Neural progenitor cell (in vitro differentiated cells): ENCODE data around the gene TBC1D10A. TPM values are rescaled to one million over a fixed set of nuclear protein-coding genes. Genes with fewer than 3 reads are reported as not detected.

ENCODE experiments used
- DNase-seq: peaks from one replicate; pipeline ENCODE4 v3.0.0-alpha.2; 2016; ENCODE audit warnings: low spot score
- H2AFZ ChIP-seq: fragments of 200-600 bp; sonication (generic); replicated peaks from 2 replicates; pipeline ENCODE4 v1.6.1; 2016; ENCODE audit warnings: antibody characterized with exemption
- H3F3A ChIP-seq: fragments of 200-600 bp; sonication (generic); 2 replicates; pipeline ENCODE4 v1.6.1; 2016; ENCODE audit warnings: antibody characterized with exemption, low read depth
- H3K27ac ChIP-seq: fragments of 200-600 bp; sonication (generic); 2 replicates; pipeline ENCODE4 v1.5.1; 2016; ENCODE audit warnings: mild to moderate bottlenecking
- H3K27me3 ChIP-seq: fragments of 200-600 bp; sonication (generic); 2 replicates; pipeline ENCODE4 v1.6.1; 2016; ENCODE audit warnings: mild to moderate bottlenecking, moderate library complexity
- H3K36me3 ChIP-seq: fragments of 200-600 bp; sonication (generic); 2 replicates; pipeline ENCODE4 v1.5.1; 2016
- H3K4me1 ChIP-seq: fragments of 200-600 bp; sonication (generic); 2 replicates; pipeline ENCODE4 v1.6.1; 2016; ENCODE audit warnings: mixed run types
- H3K4me2 ChIP-seq: fragments of 200-600 bp; sonication (generic); 2 replicates; pipeline ENCODE4 v1.6.1; 2016
- H3K4me3 ChIP-seq: fragments of 200-600 bp; sonication (generic); 2 replicates; pipeline ENCODE4 v1.5.1; 2016
- H3K79me2 ChIP-seq: fragments of 200-600 bp; sonication (generic); 2 replicates; pipeline ENCODE4 v1.6.1; 2016; ENCODE audit warnings: low read depth
- H3K9ac ChIP-seq: fragments of 200-600 bp; sonication (generic); 2 replicates; pipeline ENCODE4 v1.6.1; 2016
- H3K9me3 ChIP-seq: fragments of 200-600 bp; sonication (generic); 2 replicates; pipeline ENCODE4 v1.5.1; 2016; ENCODE audit warnings: low read depth
- H4K20me1 ChIP-seq: fragments of 200-600 bp; sonication (generic); 2 replicates; pipeline ENCODE4 v1.6.1; 2016; ENCODE audit warnings: low read depth
- H3K27ac Mint-ChIP-seq: 3 replicates; pipeline ENCODE4 v1.8.0; 2021; ENCODE audit warnings: mixed read lengths
- H3K27me3 Mint-ChIP-seq: 2 replicates; pipeline ENCODE4 v1.8.0; 2022; ENCODE audit warnings: low read depth, mild to moderate bottlenecking, inconsistent platforms, moderate library complexity, mixed read lengths; ENCODE audit not compliant: insufficient read depth
- H3K36me3 Mint-ChIP-seq: 3 replicates; pipeline ENCODE4 v1.8.0; 2021; ENCODE audit warnings: mixed read lengths
- H3K4me1 Mint-ChIP-seq: 3 replicates; pipeline ENCODE4 v1.8.0; 2021; ENCODE audit warnings: mixed read lengths
- H3K4me3 Mint-ChIP-seq: 3 replicates; pipeline ENCODE4 v1.8.0; 2021; ENCODE audit warnings: mild to moderate bottlenecking, moderate library complexity, mixed read lengths
- H3K9me3 Mint-ChIP-seq: 3 replicates; pipeline ENCODE4 v1.8.0; 2020; ENCODE audit warnings: mixed read lengths
- EZH2 ChIP-seq: fragments of 200-600 bp; sonication (generic); IDR thresholded peaks from 2 replicates; pipeline ENCODE4 v1.6.1; 2017; ENCODE audit warnings: antibody characterized with exemption, mild to moderate bottlenecking, moderate library complexity
- EZH2phosphoT487 ChIP-seq: fragments of 200-600 bp; sonication (generic); IDR thresholded peaks from 2 replicates; pipeline ENCODE4 v1.6.1; 2017; ENCODE audit warnings: antibody characterized with exemption
- total RNA-seq: library from RNA; depleted of rRNA; stranded (reverse); fragments of >200 nt; gene quantifications from 2 replicates; pipeline ENCODE4 v1.2.3, GENCODE V29; 2015; ENCODE audit warnings: low replicate concordance
- TF ChIP-seq, protein P1 (sequence below): fragments of 200-600 bp; sonication (generic); IDR thresholded peaks from 2 replicates; pipeline ENCODE4 v1.5.1; 2017; ENCODE audit warnings: antibody characterized with exemption, mild to moderate bottlenecking

The TBC1D10A gene
- total RNA-seq, 1 donor from 2014 or later, result 6.2 TPM

GRCh38 chr22:30332994-30333706 is 6.4 kb upstream of the TBC1D10A start:
- no peak overlapping the region for H3K4me3 ChIP-seq
- peaks cover 3% of the 10 kb centered on the region for H4K20me1 ChIP-seq
- DNase-seq, result no peak
- no peaks in the 10 kb centered on the region for H3K79me2 ChIP-seq
- no peaks in the 10 kb centered on the region for H3K4me1 ChIP-seq
- peaks cover 4% of the 10 kb centered on the region for H3F3A ChIP-seq
- no peak overlapping the region for H3K27ac ChIP-seq
- no peaks in the 10 kb centered on the region for H3K9me3 ChIP-seq
- H3K9ac ChIP-seq, result no peak overlapping the region
- H3K36me3 ChIP-seq, result no peaks in the 10 kb centered on the region
- H3K4me1 Mint-ChIP-seq, result no peaks in the 10 kb centered on the region
- no peaks in the 10 kb centered on the region for H3K9me3 Mint-ChIP-seq
- H3K4me3 Mint-ChIP-seq, result no peak overlapping the region
- H2AFZ ChIP-seq, result no peak overlapping the region
- no peaks in the 10 kb centered on the region for H3K27me3 Mint-ChIP-seq
- no peak overlapping the region for H3K4me2 ChIP-seq
- peaks cover 26% of the 10 kb centered on the region for H3K36me3 Mint-ChIP-seq
- TF ChIP-seq EZH2phosphoT487 (no peak), EZH2 (no peak)
- TF ChIP-seq, protein P1, sequence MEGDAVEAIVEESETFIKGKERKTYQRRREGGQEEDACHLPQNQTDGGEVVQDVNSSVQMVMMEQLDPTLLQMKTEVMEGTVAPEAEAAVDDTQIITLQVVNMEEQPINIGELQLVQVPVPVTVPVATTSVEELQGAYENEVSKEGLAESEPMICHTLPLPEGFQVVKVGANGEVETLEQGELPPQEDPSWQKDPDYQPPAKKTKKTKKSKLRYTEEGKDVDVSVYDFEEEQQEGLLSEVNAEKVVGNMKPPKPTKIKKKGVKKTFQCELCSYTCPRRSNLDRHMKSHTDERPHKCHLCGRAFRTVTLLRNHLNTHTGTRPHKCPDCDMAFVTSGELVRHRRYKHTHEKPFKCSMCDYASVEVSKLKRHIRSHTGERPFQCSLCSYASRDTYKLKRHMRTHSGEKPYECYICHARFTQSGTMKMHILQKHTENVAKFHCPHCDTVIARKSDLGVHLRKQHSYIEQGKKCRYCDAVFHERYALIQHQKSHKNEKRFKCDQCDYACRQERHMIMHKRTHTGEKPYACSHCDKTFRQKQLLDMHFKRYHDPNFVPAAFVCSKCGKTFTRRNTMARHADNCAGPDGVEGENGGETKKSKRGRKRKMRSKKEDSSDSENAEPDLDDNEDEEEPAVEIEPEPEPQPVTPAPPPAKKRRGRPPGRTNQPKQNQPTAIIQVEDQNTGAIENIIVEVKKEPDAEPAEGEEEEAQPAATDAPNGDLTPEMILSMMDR, result no peak
- H3K27me3 ChIP-seq, result no peaks in the 10 kb centered on the region
- no peak overlapping the region for H3K27ac Mint-ChIP-seq

DNA sequence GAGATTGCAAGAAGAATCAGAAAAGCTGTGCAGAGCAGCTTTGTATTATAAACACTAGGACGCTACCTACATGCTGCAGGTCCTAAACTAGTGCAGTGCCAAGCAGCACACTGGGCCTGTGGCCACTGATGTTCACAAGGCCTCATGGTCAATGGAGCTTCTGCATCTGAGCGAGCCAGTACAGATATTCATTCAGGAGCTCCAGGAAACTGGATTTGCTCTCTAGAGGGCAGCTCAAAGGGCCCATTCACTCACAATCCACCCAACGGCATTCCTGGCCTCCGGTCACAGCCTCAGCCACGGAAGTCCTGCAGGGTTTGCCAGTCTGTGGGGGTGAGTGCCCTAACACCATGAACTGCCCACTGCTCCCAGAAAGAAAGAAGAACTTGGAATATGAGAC is 5.8 kb upstream of the TBC1D10A start:
- Histone ChIP-seq H4K20me1 (peaks cover 3% of the 10 kb centered on the region), H3K4me3 (no peak overlapping the region), H3K27me3 (no peaks in the 10 kb centered on the region), H3K4me1 (no peaks in the 10 kb centered on the region), H3K9ac (no peak overlapping the region), H3K79me2 (no peaks in the 10 kb centered on the region), H3F3A (peaks cover 5% of the 10 kb centered on the region), H3K27ac (no peak overlapping the region), H3K36me3 (no peaks in the 10 kb centered on the region), H3K9me3 (no peaks in the 10 kb centered on the region), H3K4me2 (no peak overlapping the region), H2AFZ (no peak overlapping the region)
- no peak overlapping the region for H3K27ac Mint-ChIP-seq
- TF ChIP-seq, protein P1, result no peak
- TF ChIP-seq EZH2phosphoT487 (no peak), EZH2 (no peak)
- H3K36me3 Mint-ChIP-seq, result peaks cover 21% of the 10 kb centered on the region
- H3K4me3 Mint-ChIP-seq, result no peak overlapping the region
- no peaks in the 10 kb centered on the region for H3K9me3 Mint-ChIP-seq
- H3K27me3 Mint-ChIP-seq, result no peaks in the 10 kb centered on the region
- no peak for DNase-seq
- no peaks in the 10 kb centered on the region for H3K4me1 Mint-ChIP-seq

DNA sequence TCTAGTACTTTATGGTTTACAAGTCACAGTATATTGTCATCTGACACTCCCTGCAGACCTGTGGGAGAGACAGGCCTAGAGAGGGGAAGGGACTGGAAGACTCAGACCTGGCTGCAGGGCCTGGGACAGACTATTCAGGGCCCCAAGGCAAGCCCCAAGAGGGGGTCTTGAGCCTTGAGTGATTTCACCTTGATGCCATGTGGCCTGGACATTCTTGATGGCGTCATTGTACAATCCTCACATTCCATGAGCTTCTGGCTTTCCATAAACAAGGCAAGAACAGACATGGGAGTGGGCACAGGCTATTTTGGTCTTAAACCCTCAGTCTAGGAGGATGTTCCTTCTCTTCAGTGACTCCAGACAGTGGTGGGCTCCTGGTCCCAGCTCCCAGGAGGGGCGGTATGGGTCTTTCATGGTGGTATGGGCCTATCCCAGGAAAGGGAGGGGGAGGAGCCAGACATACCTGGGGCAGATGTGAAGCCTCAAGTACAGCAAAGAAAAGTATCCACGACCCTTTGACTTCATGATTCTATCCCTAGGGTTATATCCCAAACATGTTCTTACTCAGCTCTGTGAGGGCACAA is 1.8 kb upstream of the TBC1D10A start:
- H3K79me2 ChIP-seq, result no peaks in the 10 kb centered on the region
- no peaks in the 10 kb centered on the region for H3K36me3 ChIP-seq
- H3K4me2 ChIP-seq, result no peak overlapping the region
- Mint-ChIP-seq H3K4me3 (no peak overlapping the region), H3K9me3 (no peaks in the 10 kb centered on the region), H3K27ac (no peak overlapping the region), H3K27me3 (no peaks in the 10 kb centered on the region), H3K36me3 (peaks cover 6% of the 10 kb centered on the region), H3K4me1 (peaks cover 19% of the 10 kb centered on the region)
- TF ChIP-seq EZH2, result no peak
- no peak for TF ChIP-seq EZH2phosphoT487
- TF ChIP-seq, protein P1, result no peak
- H3K27ac ChIP-seq, result no peak overlapping the region
- H3K4me1 ChIP-seq, result peaks cover 14% of the 10 kb centered on the region
- no peak overlapping the region for H3K4me3 ChIP-seq
- no peaks in the 10 kb centered on the region for H3K9me3 ChIP-seq
- H2AFZ ChIP-seq, result no peak overlapping the region
- H3F3A ChIP-seq, result peaks cover 11% of the 10 kb centered on the region
- no peaks in the 10 kb centered on the region for H3K27me3 ChIP-seq
- no peak for DNase-seq
- H3K9ac ChIP-seq, result no peak overlapping the region
- H4K20me1 ChIP-seq, result peaks cover 17% of the 10 kb centered on the region
